ENCODE measurements around the gene AXDND1.
"Not testable (repeated sequence)": the region's sequence is repeated elsewhere in the genome, so short reads cannot be mapped to it uniquely, and the experiment has no call there.

The AXDND1 gene

DNA sequence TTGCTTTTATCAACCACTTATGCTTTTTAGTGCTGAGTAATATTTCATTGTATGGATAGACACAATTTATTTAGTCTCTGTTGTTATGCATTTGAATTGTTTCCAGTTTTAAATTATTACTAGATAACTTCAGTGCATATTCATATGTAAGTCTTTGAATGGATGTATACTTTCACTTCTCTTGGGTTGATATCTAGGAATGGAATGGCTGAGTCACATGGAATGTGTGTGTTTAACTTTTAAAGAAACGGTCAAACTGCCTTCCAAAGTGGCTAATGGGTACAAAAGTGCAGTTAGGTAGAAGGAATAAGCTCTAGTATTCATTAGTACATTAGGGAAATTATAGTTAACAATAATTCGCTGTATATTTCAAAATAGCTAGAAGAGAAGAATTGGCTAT lies 127.6 kb downstream of the AXDND1 start:
- no peak for DNase-seq (ENCODE audit: low read depth)
- H3K4me3 ChIP-seq (ENCODE audit: control insufficient read depth, low read depth, low read length), result no peak overlapping the region
- TF ChIP-seq CTCF (IDR thresholded peaks at IDR 0.05; ENCODE audit: control insufficient read depth, insufficient read depth, low read depth, low read length, missing control alignments), result no peak

DNA sequence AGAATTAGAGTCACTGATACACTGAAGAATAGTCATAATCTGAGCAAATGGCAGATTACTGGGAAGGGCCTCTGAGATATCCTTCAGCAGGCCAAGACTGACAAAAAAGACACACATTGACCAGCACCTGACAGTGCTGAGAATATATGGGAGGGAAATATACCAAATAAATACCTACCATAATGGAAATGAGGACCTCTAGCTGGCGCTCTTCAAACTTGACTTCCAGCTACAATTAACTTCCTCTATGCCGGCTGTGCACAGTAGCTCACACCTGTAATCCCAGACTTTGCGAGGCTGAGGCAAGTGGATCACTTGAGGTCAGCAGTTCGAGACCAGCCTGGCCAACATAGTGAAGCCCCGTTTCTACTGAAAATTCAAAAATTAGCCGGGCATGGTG lies 140.4 kb downstream of the AXDND1 start:
- TF ChIP-seq CTCF (IDR thresholded peaks at IDR 0.05; ENCODE audit: control insufficient read depth, insufficient read depth, low read depth, low read length, missing control alignments), result no peak
- no peak overlapping the region for H3K4me3 ChIP-seq (ENCODE audit: control insufficient read depth, low read depth, low read length)
- no peak for DNase-seq (ENCODE audit: low read depth)

GRCh38 chr1:179509384-179509783 lies 143.6 kb downstream of the AXDND1 start:
- no peak for TF ChIP-seq CTCF (IDR thresholded peaks at IDR 0.05; ENCODE audit: control insufficient read depth, insufficient read depth, low read depth, low read length, missing control alignments)
- no peak overlapping the region for H3K4me3 ChIP-seq (ENCODE audit: control insufficient read depth, low read depth, low read length)
- DNase-seq (ENCODE audit: low read depth), result no peak

DNA sequence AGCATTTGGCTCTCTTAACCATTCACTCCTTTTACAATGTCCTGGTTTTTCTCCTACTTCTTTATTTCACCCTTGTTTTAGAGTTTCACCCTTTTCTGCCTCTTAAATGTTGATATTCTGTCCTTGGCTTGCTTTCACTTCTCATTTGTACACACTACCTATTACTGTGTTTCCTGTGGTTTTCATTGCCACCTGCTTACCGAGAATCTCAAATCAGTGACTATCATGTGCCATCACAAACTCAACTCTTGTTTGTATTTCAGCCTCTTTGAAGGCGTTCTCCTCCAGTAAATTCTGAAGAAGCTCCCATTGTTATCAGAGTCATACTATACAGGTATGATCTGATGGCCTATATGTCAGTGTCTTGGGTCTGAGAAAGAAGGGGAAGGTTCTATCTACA lies 144.3 kb downstream of the AXDND1 start:
- H3K4me3 ChIP-seq (ENCODE audit: control insufficient read depth, low read depth, low read length), result no peak overlapping the region
- no peak for TF ChIP-seq CTCF (IDR thresholded peaks at IDR 0.05; ENCODE audit: control insufficient read depth, insufficient read depth, low read depth, low read length, missing control alignments)

GRCh38 chr1:179516976-179517705 lies 151.4 kb downstream of the AXDND1 start:
- DNase-seq (ENCODE audit: low read depth), result no peak
- no peak for TF ChIP-seq CTCF (IDR thresholded peaks at IDR 0.05; ENCODE audit: control insufficient read depth, insufficient read depth, low read depth, low read length, missing control alignments)

More for the DNA sequence above, 144.3 kb downstream of the AXDND1 start:
- no peak for DNase-seq (ENCODE audit: low read depth)

DNA sequence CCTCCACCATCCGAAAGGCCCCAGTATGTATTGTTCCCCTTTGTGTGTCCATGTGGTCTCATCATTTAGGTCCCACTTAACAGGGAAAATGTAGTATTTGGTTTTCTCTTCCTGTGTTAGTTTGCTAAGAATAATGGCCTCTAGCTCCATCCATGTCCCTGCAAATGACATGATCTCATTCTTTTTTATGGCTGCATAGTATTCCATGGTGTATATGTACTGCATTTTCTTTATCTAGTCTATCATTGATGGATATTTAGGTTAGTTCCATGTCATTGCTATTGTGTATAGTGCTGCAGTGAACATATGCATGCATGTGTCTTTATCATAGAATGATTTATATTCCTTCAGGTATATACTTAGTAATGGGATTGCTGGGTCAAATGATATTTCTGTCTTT lies 152.8 kb downstream of the AXDND1 start:
- not testable (repeated sequence) for DNase-seq (ENCODE audit: low read depth); H3K4me3 ChIP-seq (ENCODE audit: control insufficient read depth, low read depth, low read length)

More at GRCh38 chr1:179516976-179517705, 151.4 kb downstream of the AXDND1 start:
- H3K4me3 ChIP-seq (ENCODE audit: control insufficient read depth, low read depth, low read length), result no peak overlapping the region

GRCh38 chr1:179529482-179530195 lies 163.9 kb downstream of the AXDND1 start:
- DNase-seq (ENCODE audit: low read depth), result no peak
- H3K4me3 ChIP-seq (ENCODE audit: control insufficient read depth, low read depth, low read length), result no peak overlapping the region
- TF ChIP-seq CTCF (IDR thresholded peaks at IDR 0.05; ENCODE audit: control insufficient read depth, insufficient read depth, low read depth, low read length, missing control alignments), result no peak
